GM18519 (cell line): ENCODE results near the gene PTHLH.

Experiments used
- ATAC-seq: cut with Tn5 transposase; IDR thresholded peaks from one replicate; pipeline ENCODE4 v1.9.1; 2021; ENCODE audit warnings: mild to moderate bottlenecking, moderate library complexity; ENCODE audit not compliant: unreplicated experiment, low FRiP score

Gene PTHLH

GRCh38 chr12:27946421-27946820, 26.1 kb downstream of the PTHLH start:
- ATAC-seq: no peak

- ATAC-seq: peak; percentile 89
Measured at GRCh38 chr12:27940756-27941402, 31.7 kb downstream of the PTHLH start.

- ATAC-seq: no peak
Measured at GRCh38 chr12:27940245-27940644, 32.3 kb downstream of the PTHLH start.

- no peak for ATAC-seq
Measured at GRCh38 chr12:27937768-27938167, 34.8 kb downstream of the PTHLH start.

GRCh38 chr12:27936196-27936595, 36.3 kb downstream of the PTHLH start:
- ATAC-seq: no peak

- ATAC-seq: no peak
Measured at GRCh38 chr12:27934276-27934675, 38.3 kb downstream of the PTHLH start.

GRCh38 chr12:27931390-27931789, 41.1 kb downstream of the PTHLH start:
- no peak for ATAC-seq

GRCh38 chr12:27927347-27927746, 45.2 kb downstream of the PTHLH start:
- ATAC-seq: no peak

GRCh38 chr12:27924350-27925135, 48.0 kb downstream of the PTHLH start:
- no peak for ATAC-seq

- ATAC-seq: no peak
Measured at GRCh38 chr12:27922531-27923139, 49.9 kb downstream of the PTHLH start.

GRCh38 chr12:27919671-27920235, 52.8 kb downstream of the PTHLH start:
- no peak for ATAC-seq

- no peak for ATAC-seq
Measured at GRCh38 chr12:27915536-27915935, 57.0 kb downstream of the PTHLH start.

- ATAC-seq: no peak
Measured at GRCh38 chr12:27915021-27915420, 57.5 kb downstream of the PTHLH start.

GRCh38 chr12:27913999-27914614, 58.4 kb downstream of the PTHLH start:
- peak; percentile 60 for ATAC-seq

GRCh38 chr12:27911397-27911796, 61.1 kb downstream of the PTHLH start:
- no peak for ATAC-seq
